ENCODE data around the gene ERBB4.

DNA sequence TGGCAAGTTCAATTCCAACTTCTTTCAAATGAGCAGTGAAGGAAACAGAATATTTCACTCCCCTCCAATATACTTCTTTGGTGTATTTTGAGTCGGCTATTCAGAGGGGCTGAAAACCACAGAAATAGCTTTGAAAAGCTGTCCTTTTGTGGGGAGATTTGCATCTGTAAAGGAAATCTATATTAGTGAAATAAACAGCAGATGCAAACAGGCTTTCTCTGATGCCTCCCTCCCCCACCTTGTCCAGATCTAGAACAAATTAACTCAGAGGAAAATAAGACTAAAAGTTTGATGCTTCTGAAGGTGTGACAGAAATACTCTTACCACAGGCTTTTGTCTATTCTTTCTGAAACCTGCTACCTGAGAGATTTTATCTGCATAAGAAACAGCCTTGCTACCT, 1173.7 kb downstream of the ERBB4 start:
- no peak for TF ChIP-seq POLR2A (IDR thresholded peaks at IDR 0.05)
- TF ChIP-seq, protein P1, sequence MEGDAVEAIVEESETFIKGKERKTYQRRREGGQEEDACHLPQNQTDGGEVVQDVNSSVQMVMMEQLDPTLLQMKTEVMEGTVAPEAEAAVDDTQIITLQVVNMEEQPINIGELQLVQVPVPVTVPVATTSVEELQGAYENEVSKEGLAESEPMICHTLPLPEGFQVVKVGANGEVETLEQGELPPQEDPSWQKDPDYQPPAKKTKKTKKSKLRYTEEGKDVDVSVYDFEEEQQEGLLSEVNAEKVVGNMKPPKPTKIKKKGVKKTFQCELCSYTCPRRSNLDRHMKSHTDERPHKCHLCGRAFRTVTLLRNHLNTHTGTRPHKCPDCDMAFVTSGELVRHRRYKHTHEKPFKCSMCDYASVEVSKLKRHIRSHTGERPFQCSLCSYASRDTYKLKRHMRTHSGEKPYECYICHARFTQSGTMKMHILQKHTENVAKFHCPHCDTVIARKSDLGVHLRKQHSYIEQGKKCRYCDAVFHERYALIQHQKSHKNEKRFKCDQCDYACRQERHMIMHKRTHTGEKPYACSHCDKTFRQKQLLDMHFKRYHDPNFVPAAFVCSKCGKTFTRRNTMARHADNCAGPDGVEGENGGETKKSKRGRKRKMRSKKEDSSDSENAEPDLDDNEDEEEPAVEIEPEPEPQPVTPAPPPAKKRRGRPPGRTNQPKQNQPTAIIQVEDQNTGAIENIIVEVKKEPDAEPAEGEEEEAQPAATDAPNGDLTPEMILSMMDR (IDR thresholded peaks at IDR 0.05): no peak
- TF ChIP-seq POLR2AphosphoS5 (IDR thresholded peaks at IDR 0.05): no peak

Measured in breast epithelium (tissue), 3 donors.